Globus pallidus (tissue), 1 donor: ENCODE data around the gene GLDN.
A peak's percentile ranks its signal among the peaks of the same experiment; 100 is the strongest.

Experiments used
- DNase-seq: peaks from one replicate; pipeline ENCODE4 v3.0.0-alpha.2; 2015; ENCODE audit warnings: low spot score

GLDN gene

DNA sequence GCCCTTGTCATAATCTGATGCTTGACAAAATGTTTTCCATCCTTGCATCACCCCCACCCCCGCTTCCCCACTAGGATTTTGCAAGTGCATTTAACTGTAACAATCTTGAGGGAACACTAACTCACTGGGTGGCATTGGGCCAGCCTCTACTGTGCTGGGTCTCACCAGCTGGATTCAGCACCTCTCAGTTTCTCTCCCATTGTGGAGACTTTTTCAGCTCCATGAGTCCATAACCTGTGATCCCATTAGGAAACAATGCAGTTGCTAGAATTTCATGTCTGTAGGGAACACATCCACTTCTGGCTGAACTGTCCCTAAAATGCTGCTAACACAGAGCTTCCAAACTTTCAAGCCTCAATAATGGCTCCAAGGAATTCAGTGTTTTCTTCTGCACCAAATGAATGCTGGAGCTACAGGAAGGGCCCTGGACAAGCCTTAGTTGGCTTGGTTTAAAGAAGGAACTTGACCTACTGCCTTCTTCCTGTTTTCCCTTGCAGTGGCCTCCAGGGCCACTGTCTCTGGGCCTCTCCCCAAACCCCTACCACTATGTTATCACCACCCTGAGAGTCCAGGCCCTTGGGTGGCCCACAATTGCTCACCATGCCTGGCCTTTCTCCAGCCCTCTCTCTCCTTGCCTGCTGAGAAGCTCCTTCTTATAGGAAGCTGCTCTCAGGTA, 18.7 kb upstream of the GLDN start:
- no peak for DNase-seq

DNA sequence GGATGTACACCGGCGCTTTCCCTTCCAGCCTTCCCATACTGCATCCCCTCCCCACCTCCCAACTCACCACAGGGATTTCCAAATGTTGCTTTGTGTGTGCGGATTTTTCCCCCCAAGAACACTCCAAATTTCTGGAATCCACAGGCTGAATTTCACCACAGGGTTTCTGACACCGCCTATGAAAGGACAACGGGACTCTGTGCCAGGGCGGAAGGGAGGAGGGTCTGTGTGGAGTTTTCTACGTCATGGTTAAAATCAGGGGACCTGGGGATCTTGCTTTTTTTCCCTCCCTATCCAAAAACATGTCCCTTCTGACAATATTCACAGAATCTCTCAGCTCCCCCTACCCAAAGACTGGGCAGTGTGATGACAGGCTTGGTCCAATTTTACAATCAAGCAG, 17.7 kb upstream of the GLDN start:
- DNase-seq, result no peak

DNA sequence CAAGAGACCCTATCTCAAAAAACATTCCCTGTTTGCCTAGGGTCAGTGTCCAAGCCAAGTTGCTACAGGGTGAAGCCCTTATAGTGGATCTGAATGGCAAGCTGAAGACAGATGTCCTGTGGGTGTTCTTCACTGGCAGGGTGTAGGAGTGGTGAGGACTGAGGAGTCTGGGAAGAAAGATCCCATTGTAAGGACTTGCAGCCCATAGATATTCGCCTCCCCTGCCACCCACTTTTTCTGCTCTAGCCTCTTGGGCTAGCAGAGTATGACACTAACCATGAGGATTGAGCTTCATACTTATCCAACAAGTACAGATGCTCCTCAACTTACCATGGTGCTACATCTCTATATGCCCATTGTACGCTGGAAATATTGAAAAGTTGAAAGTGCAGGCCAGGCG, 16.3 kb upstream of the GLDN start:
- DNase-seq, result no peak

DNA sequence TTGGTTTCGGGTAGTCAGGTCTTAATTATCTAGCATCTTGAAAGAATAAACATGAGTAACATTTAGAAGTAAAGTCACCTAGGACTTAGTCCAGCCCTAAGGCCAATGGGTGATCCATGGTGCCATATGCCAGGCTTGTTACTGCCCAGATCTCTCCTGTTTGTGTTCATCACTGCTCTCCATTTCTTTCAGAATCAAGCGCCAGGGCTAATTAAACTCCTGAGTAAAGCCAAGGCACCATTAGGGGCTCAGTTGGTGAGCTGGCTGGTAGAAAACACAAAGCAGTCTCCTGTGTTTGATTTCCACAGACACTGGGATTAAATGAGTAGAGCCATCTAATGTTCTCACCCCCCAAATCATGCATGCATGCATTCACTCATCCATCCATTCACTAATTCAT, 14.4 kb upstream of the GLDN start:
- no peak for DNase-seq

DNA sequence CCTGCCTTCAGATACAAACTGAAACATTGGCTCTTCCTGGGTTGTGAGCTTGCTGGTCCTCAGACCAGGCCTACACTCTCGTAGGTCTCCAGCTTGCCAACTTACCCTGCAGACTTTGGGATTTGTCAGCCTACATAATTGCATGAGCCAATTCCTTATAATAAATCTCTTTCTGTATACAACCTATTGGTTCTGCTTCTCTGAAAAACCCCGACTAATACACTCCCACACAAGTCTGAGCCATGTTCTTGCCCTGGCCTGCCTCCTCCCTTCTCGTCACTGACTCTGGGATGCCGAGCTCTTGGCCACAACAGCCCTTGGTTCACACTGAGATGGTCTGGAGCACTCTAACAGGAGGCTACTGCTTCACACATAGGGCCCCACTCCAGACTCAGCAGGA, 12.5 kb upstream of the GLDN start:
- no peak for DNase-seq

DNA sequence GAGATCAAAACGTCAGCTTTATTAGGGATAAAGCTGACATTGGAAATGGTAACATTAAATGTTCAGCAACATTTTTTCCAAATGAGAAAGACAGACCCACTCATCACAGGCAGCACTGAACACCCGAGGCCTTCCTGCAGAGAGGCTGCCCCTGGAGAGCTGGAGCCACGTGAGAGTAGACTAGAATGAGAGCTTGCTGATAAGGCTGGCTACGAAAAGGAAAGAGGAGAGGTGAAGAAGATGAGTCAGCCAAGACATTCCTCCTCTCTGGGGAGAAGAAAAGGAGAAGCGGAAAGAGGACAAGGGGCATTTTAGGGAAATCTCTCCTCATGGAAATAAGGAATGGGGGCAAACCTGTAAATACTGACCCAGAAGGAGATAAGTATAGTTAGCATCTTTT, 10.3 kb upstream of the GLDN start:
- no peak for DNase-seq

DNA sequence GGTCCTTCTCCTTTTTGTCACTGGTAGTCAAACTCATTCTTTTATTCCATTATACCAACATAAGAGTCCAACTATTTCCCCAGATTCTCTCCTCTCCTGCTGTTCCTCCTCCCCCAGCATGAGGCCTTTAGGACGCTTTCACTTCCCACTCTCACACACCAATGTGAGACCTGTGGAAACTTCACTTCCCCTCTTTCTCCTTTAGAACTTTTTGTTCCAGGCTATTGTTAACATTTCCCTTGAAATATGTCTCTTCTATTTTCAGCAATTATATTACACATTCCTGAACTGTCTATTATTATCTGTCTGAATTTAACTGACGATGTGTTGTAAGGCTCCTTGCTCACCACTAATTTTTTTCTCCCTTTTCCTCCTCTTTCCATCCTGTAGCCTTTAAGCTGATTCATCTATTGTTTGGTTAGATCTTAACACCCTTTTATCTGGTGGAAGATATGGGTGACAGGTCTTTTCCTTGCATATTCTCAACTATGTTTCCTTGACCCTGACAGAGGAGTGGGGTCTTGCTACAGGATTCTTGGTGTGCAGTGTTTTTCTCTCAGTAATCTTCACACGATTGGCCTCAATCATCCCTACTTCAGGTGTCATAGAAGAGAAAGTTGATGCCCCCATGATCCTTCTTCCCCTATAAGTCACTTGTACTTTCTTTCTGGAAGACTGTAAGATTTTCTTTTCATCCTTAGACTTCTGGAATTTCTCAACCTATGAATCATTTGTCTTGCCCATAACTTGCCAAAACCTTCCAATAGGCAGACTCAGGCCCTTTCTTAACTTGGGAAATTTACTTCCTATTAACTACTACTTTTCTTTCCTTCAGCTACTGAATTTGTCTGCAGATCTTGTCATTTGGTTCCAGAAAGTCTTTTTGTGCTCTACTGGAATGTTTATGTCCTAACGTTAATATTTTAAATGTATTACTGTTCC, 9.0 kb upstream of the GLDN start:
- no peak for DNase-seq

DNA sequence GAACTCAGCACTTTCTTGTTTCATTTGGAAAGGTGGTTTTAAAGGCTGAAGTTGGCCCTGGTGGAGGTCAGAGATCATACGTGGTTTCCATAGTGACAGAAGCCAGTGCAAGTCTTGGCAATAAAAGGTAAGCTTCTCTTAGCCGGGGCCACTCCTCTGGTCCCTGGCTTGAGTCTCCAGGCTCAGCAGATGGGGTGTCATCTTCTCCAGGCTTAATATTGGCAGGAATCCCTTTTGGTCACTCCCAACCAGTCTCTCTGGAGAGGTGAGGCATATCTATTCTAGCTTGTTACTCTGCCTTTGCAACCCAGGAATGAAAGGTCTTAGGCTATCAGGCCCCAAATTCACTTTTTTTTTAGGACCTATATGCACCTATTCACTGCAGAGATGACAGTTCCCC, 7.9 kb upstream of the GLDN start:
- no peak for DNase-seq

DNA sequence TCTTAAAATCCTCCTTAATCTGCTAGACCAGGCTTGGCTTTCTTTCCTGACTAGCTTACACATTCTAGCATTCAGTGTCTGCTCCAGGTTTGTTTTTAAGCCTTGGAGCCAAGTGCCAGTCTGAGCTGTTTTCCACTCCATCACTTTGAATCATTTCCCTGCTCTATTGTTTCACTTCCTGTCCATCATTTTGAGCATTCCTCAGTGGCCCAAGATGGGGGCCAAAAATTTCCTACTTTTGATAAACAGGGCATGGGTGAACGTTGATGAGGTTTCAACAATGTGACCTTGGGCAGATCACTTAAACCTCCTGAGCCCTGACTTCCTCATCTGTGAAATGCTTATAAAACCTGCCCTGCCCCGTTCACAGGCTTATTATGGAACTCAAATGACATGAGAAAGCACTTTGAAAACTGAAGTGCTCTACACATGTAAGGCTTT, 7.4 kb upstream of the GLDN start:
- no peak for DNase-seq

DNA sequence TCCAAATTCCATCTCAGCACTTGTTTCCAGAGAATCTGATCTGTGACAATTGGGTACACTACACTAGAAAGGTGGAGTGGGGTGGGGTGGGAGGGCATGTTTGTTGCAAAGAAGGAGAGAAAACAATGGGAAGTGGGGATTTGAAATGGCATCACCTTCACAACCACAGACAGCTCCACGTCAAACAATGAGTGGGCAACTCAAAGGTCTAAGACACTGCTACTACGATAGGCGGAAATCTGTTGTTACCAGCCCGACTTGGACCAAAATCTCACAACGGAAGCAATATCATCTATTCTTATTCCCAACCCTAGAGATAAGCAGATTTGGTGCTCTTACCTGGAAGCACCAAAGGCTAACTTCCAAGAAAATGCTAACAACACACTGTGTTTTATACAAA, 6.4 kb upstream of the GLDN start:
- no peak for DNase-seq

DNA sequence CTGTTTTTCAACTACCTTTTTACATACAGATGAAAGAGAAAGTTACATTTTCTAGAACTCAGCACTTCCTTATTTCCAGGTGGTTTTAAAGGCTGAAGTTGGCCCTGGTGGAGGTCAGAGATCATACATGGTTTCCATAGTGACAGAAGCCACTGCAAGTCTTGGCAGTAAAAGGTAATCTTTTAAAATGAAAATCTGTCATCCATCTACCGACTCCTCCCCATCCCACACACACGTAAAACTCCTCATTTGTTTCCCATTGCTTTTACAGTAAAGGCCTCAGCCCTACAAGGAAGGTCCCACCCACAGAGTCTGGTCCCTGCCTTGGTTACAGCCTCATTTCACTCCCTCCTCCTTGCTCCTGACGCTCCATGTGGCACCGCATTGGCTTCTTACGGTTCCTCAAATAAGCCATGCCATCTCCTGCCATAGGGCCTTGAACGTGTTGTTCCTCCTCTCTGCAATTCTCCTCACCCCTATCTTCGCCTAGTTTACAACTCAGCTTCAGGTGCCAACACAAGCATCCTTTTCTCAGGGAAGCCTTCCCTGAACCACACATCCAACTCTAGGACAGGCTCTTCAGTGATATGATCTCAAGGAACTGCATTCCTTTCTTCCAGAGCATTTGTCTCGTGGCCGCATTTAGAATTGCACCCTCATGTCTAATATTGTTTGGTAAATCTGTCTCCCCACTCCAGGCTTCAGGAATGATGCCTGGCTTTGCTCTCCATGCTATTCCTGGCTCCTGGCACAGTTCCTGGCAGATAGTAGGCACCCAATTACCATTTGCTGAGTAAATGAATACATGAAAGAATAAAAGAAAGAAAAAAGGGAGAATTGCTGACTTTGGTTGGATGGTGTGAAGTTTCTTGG, 5.7 kb upstream of the GLDN start:
- DNase-seq, result no peak

DNA sequence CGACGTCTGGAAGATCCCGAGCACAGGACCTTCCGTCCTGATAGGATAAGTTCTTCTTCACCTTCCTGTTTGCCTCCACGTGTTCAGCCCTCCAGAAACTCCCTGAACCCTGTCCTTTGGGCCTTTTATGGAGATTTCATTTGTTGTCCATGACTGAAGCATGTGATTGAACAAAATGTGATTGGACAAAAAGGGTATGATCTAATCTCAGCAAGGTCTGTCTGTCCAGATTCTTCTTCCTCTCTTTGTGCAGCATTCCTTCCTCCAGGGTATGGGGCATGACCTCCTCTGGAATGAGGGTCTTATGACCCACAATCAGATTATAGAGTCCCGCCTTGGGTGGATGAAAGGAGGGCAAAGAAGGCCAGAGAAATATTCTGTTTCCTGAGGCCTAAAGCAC, 3.0 kb upstream of the GLDN start, which contains the start of gene CYP19A1:
Gene CYP19A1 (minus strand): TSS at position 101 of the 400 bp plus-strand sequence. CDS start 95,684 bp downstream, outside the sequence.
- DNase-seq, result no peak

DNA sequence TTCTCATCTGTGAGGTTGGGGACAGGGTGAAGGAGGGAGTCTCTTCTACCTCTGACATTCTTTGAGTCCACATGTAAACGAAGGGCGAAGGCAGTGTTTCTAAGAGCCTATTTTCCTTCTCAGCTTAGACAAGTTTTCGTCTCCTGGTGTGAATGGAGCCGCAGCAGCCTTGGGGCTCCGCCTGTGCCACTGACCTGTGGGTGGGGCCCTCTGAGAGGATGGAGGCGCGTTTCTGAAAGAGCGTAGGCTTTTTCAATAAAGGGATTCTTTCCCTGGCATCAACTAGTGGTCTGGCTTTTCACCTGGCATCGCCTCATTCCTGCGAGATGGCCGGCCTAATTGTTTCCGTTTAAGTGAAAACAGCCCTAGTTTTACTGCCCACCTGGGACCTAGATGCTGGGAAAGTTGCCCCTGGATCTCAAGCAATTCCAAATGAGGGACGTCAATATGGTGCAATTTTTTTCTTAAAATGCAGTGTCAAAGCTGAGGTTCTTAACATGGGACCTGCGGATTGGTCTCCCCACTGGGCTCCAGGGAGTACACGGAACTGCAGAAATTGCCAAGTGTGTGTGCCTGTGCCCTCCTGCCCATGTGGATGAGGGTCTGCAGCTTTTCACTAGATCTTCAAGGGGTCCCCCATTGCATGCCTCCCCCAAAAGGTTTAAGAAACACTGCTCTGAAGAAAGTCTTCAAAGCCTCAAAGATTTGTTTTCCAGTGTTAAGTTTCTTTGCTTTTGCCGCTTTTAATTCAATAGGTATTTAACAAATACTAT, 958 bp downstream of the GLDN start:
- peak; percentile 66 for DNase-seq

DNA sequence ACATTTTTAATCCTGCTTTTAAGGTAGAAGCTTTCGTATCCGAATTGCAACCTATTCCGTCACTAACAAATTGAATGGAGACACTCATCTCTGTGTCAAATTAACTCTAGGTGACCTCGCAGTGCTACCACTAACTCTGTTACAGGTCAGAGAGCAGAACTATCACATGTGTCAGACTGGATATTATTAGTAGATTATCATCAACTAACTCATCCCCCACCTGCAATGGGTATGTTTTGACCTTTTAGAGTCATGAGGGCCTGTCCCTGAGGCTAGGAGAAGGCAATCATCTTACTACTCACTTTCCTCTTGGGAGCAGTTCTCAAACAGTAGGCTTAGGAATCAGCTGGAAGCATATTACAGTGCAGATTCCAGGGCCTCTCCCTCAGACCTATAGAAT, 2.0 kb downstream of the GLDN start:
- no peak for DNase-seq

DNA sequence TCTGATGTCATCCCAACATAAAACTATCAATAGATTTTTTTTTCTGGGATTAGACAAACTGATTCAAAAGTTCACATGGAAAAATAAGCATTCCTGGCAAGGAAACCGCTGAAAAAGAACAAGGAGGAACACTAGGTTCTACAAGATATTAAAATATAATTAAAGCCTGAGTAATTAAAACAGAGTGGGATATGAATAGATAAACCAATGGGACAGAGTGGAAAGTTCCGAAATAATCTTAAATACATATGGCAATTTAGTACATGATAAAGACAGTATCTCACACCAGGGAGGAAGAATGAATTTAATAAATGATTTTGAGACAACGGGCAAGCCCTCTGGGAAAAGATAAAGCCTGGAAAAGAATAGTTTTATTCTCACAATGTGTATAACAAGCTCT, 4.7 kb downstream of the GLDN start:
- DNase-seq, result no peak

DNA sequence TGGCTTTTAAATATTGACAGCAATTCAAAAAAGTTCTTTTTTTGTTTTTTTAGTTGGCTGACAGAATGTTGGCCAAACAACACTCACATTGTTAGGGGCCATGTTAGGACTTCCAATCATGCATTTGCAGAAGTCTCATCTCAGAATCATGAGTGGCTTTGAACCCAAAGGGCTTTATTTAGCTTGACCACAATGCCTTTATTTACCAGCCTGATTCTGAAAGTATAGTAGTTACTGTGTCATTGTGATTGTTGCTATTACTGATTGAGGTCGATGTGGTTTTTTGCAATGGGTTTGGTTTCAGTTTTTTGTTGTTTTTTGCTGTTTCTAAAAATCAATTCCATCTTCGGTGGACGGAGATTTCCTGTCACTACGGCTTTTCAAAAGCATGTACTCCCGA, 7.2 kb downstream of the GLDN start:
- peak; percentile 92 for DNase-seq

DNA sequence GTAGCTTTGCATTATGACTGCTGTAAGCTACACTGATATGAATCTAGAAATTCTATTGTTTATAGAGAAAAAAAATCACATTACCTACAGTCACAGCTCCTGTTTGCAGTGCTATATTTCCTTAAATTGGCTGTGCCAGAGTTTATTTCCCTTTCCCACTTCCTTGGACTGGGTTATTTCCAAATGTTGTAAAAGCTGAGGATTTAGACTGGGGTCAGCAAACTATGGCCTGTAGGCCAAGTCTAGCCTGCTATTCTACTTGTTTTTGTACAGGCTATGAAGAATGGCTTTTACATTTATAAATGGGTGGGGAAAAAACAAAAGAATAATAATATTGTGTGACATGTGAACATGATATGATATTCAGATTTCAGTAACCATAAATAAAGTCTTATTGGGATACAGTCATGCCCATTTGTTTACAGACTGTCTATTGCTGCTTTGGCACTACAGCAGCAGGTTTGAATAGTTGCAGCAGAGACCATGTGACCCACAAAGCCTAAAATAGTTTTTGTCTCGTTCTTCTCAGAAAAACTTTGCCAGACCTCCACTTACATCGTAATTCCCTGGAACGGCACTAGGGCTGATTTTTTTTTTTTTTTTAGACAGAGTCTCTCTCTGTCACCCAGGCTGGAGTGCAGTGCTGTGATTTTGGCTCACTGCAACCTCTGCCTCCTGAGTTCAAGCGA, 7.8 kb downstream of the GLDN start:
- DNase-seq, result peak; percentile 74

DNA sequence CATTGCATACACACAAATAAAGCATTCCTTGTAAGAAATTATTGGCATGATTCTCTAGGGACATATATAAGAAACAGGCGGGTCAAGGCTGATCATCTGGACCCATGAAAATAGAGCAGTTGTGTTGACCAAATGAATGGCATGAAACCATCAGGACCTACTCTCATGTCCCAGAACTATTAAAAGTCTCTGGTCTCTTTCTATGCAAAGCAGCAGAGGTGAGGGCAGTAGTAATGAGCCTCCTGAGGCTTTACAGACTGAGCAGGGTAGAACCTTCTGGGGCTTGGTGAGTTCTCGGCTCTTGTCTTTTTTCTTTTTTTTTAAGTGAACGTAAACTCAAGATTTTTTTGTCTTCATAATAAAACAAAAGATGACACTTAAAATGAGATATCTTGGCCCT, 9.3 kb downstream of the GLDN start:
- no peak for DNase-seq

DNA sequence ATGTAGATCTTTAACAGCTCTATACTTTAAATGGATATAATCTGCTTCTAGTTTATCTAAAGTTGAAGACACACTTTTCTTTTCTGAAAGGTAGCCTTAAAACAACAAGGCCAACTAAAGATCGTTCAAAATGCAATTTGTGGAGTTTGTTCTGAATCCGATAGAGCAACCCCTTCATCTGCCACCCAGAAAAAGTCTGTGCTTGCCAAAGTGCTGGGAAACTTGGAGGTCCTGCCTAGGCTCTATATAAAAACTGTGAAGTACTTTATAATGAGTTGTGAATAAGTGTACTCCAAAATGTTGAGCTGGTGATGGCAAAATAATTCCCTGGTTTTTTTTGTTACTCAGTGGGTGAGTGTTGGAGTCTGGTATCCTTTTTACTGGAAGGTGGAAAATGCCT, 12.5 kb downstream of the GLDN start:
- no peak for DNase-seq

DNA sequence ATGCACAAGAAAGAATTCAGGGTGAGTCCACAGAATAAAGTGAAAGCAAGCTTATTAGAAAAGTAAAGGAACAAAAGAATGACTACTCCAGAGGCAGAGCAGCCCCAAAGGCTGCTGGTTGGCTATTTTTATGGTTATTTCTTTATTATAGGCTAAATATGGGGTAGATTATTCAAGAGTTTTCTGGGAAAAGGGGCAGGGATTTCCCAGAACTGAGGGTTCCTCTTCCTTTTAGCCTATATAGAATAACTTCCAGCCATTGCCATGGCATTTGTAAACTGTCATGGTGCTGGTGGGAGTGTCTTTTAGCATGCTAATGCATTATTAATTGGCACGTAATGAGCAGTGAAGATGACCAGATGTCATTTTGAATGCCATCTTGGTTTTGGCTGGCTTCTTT, 13.6 kb downstream of the GLDN start:
- no peak for DNase-seq

DNA sequence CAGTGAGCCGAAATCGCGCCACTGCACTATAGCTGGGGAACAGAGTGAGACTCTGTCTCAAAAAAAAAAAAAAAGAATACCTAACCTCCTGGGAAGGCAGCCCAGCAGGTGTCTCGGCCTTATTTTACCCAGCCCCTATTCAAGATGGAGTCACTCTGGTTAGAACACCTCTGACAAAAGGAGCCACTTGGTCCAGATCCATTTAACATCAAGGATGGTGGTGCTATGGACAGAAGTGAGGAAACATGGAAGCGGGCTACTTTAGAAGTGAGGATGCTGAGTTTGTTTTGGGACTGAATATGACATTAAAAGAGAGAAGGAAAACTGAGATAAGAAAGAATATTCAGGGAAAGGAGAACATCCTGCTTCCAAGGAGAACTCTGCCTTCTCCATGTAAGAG, 14.7 kb downstream of the GLDN start:
- no peak for DNase-seq
